ENCODE results near the gene MAP3K10. TPM values are rescaled to one million over a fixed set of nuclear protein-coding genes. Genes with fewer than 3 reads are reported as not detected.

The MAP3K10 gene
- total RNA-seq, 1 experiment from 2014 or later = 255 TPM

GRCh38 chr19:40231544-40232424 lies 40.6 kb downstream of the MAP3K10 start:
- DNase-seq (ENCODE audit: low read depth, low spot score) (no peak), ATAC-seq (peak; percentile 62)
- Histone ChIP-seq H3K9me3 (ENCODE audit: control insufficient read depth, insufficient read depth, low read depth, low read length) (no peaks in the 10 kb centered on the region), H3K4me1 (ENCODE audit: control insufficient read depth, insufficient read depth, low read length) (peaks cover 35% of the 10 kb centered on the region), H3K27me3 (ENCODE audit: control insufficient read depth, insufficient read depth, low read length) (peaks cover under 1% of the 10 kb centered on the region; the same call in 1 of the 2 replicates), H3K4me3 (ENCODE audit: low read depth in 2 of 2, low read length in 2 of 2) (no peak overlapping the region), H3K36me3 (ENCODE audit: control insufficient read depth, insufficient read depth, low read length) (peaks cover 34% of the 10 kb centered on the region), H3K27ac (ENCODE audit: low read length) (peak overlapping the region; percentile 35)
- TF ChIP-seq REST (IDR thresholded peaks at IDR 0.05; ENCODE audit: insufficient read depth in 1 of 2, low read depth in 2 of 2, low read length in 1 of 2) (no peak), SIN3A (IDR thresholded peaks at IDR 0.05; ENCODE audit: borderline replicate concordance, insufficient read depth, low read depth, low read length) (no peak), POLR2AphosphoS5 (IDR thresholded peaks at IDR 0.05; ENCODE audit: low read depth, low read length) (no peak), CTCF (IDR thresholded peaks at IDR 0.05) (no peak), TCF7L2 (IDR thresholded peaks at IDR 0.05; ENCODE audit: low read depth, low read length) (no peak)
- in situ Hi-C loops (cut with HindIII; ENCODE audit: low pct_unique_long_range_greater_than_20kb, low sequenced_read_pairs) = no loop called here
- no TSS peak for BruUV-seq (replicated peaks)
- ChIA-PET POLR2A (interaction anchor here (0.5 to 1.3 kb wide), 8 partner anchors 9 to 796 kb away, joined by 3 to 9 read pairs (median 3); partner anchors contain the start of gene RPS16), CTCF (interaction anchor here (0.5 to 3.0 kb wide), 13 partner anchors 11 to 473 kb away, joined by 3 to 30 read pairs (median 4); partner anchors contain the start of genes FBL and TTC9B)
- intact Hi-C loops (cut with micrococcal nuclease; ENCODE audit: unreplicated experiment) = no loop called here

GRCh38 chr19:40232479-40232878 lies 41.3 kb downstream of the MAP3K10 start:
- CTCF ChIA-PET = interaction anchor here (0.7 to 3.0 kb wide), 5 partner anchors 12 to 93 kb away, joined by 3 to 30 read pairs (median 4); no protein-coding TSS in a partner anchor

More at GRCh38 chr19:40232479-40232878, 41.3 kb downstream of the MAP3K10 start:
- in situ Hi-C loops (cut with HindIII; ENCODE audit: low pct_unique_long_range_greater_than_20kb, low sequenced_read_pairs) (no loop called here), intact Hi-C loops (cut with micrococcal nuclease; ENCODE audit: unreplicated experiment) (no loop called here)
- DNase-seq (ENCODE audit: low read depth, low spot score) = no peak
- Histone ChIP-seq H3K9me3 (ENCODE audit: control insufficient read depth, insufficient read depth, low read depth, low read length) (no peaks in the 10 kb centered on the region), H3K27me3 (ENCODE audit: control insufficient read depth, insufficient read depth, low read length) (no peaks in the 10 kb centered on the region), H3K4me1 (ENCODE audit: control insufficient read depth, insufficient read depth, low read length) (peaks cover 34% of the 10 kb centered on the region), H3K27ac (ENCODE audit: low read length) (no peak overlapping the region; the same call in 1 of the 2 replicates), H3K36me3 (ENCODE audit: control insufficient read depth, insufficient read depth, low read length) (peaks cover 39% of the 10 kb centered on the region), H3K4me3 (ENCODE audit: low read depth in 2 of 2, low read length in 2 of 2) (no peak overlapping the region)
- BruUV-seq (replicated peaks) = no TSS peak
- POLR2A ChIA-PET = interaction anchor here (0.6 to 1.3 kb wide), 7 partner anchors 10 to 797 kb away, joined by 3 to 9 read pairs (median 3); partner anchors contain the start of gene RPS16
- ATAC-seq = peak; percentile 28
- no peak for TF ChIP-seq CTCF (IDR thresholded peaks at IDR 0.05)
- no peak for TF ChIP-seq REST (IDR thresholded peaks at IDR 0.05; ENCODE audit: insufficient read depth in 1 of 2, low read depth in 2 of 2, low read length in 1 of 2)
- TF ChIP-seq POLR2AphosphoS5 (IDR thresholded peaks at IDR 0.05; ENCODE audit: low read depth, low read length) = no peak
- TF ChIP-seq SIN3A (IDR thresholded peaks at IDR 0.05; ENCODE audit: borderline replicate concordance, insufficient read depth, low read depth, low read length) = no peak
- TF ChIP-seq TCF7L2 (IDR thresholded peaks at IDR 0.05; ENCODE audit: low read depth, low read length) = no peak

Data from Panc1 (cell line).